Caco-2 (cell line): ENCODE measurements around the gene ZBTB7A. TPM values are rescaled to one million over a fixed set of nuclear protein-coding genes. Genes with fewer than 3 reads are reported as not detected.

Source experiments
- BruUV-seq: library from RNA; stranded (reverse); fragments of 400-500 nt; replicated peaks from 2 replicates; lab custom pipeline; 2021; lab: Mats Ljungman, UMichigan
- CTCF ChIA-PET: fragments of 300-600 bp; sonication (Branson Sonifier 250); formaldehyde crosslinking; loops from one replicate; lab custom pipeline; 2022; ENCODE audit warnings: antibody characterized with exemption; lab: Charles Lee
- POLR2A ChIA-PET: fragments of 300-600 bp; sonication (Branson Sonifier 250); formaldehyde crosslinking; loops from one replicate; lab custom pipeline; 2022; ENCODE audit warnings: antibody characterized with exemption; lab: Charles Lee
- DNase-seq, 2 experiments: peaks; one replicate each; pipeline versions ENCODE4 v3.0.0 to v3.0.0-alpha.2; 2020 to 2022
- H3K27me3 ChIP-seq: replicated peaks from 2 replicates; pipeline ENCODE4 v1.6.0; 2011; ENCODE audit warnings: low read length; ENCODE audit not compliant: control insufficient read depth, insufficient read depth
- H3K36me3 ChIP-seq: 2 replicates; pipeline ENCODE4 v1.5.1; 2011; ENCODE audit warnings: low read length; ENCODE audit not compliant: control insufficient read depth, insufficient read depth
- H3K4me1 ChIP-seq: fragments of 250-450 bp; sonication (Bioruptor Pico); 2 replicates; pipeline ENCODE4 v1.5.1; 2020; ENCODE audit warnings: mild to moderate bottlenecking
- H3K4me3 ChIP-seq: 2 replicates; pipeline ENCODE4 v1.5.1; 2011; ENCODE audit warnings: low read depth, mild to moderate bottlenecking, control low read depth, low read length
- H3K9me3 ChIP-seq: fragments of 250-450 bp; sonication (Bioruptor Pico); 2 replicates; pipeline ENCODE4 v1.5.1; 2020; ENCODE audit warnings: mild to moderate bottlenecking, moderate library complexity
- H3K27ac Mint-ChIP-seq: one replicate; pipeline ENCODE4 v1.8.0; 2022; ENCODE audit warnings: mixed read lengths; ENCODE audit not compliant: unreplicated experiment
- H3K27me3 Mint-ChIP-seq: one replicate; pipeline ENCODE4 v1.8.0; 2022; ENCODE audit warnings: mixed read lengths; ENCODE audit not compliant: insufficient read depth, unreplicated experiment
- H3K36me3 Mint-ChIP-seq: one replicate; pipeline ENCODE4 v1.8.0; 2022; ENCODE audit warnings: mild to moderate bottlenecking, mixed read lengths; ENCODE audit not compliant: insufficient read depth, unreplicated experiment
- H3K4me1 Mint-ChIP-seq: one replicate; pipeline ENCODE4 v1.8.0; 2022; ENCODE audit warnings: low read depth, mixed read lengths; ENCODE audit not compliant: unreplicated experiment
- H3K4me3 Mint-ChIP-seq: one replicate; pipeline ENCODE4 v1.8.0; 2022; ENCODE audit warnings: mild to moderate bottlenecking, moderate library complexity, mixed read lengths; ENCODE audit not compliant: unreplicated experiment
- H3K9me3 Mint-ChIP-seq: one replicate; pipeline ENCODE4 v1.8.0; 2022; ENCODE audit warnings: mixed read lengths; ENCODE audit not compliant: unreplicated experiment
- intact Hi-C: fragments of 100-400 bp; cut with micrococcal nuclease; formaldehyde crosslinking; loops from one replicate; pipeline ENCODE4 v1.10.0; 2022; ENCODE audit not compliant: unreplicated experiment
- total RNA-seq: library from RNA; stranded (reverse); gene quantifications from 2 replicates; pipeline ENCODE4 v1.2.3, GENCODE V29; 2022
- TF ChIP-seq, protein P1 (sequence below), 2 experiments: fragments of 200-600 bp in 1 of 2; IDR thresholded peaks; 1 replicate in 1 of 2; 2 replicates in 1 of 2; pipeline versions ENCODE4 v1.5.1 to v1.8.0; 2011 to 2022; ENCODE audit warnings: antibody characterized with exemption in 1 of 2, control low read depth in 1 of 2, inconsistent platforms in 1 of 2, low read depth in 1 of 2, low read length in 1 of 2, mild to moderate bottlenecking in 1 of 2, moderate library complexity in 1 of 2; ENCODE audit not compliant: insufficient read depth in 1 of 2, severe bottlenecking in 1 of 2, unreplicated experiment in 1 of 2

ZBTB7A gene
- total RNA-seq, 1 experiment from 2014 or later, result 11.9 TPM

DNA sequence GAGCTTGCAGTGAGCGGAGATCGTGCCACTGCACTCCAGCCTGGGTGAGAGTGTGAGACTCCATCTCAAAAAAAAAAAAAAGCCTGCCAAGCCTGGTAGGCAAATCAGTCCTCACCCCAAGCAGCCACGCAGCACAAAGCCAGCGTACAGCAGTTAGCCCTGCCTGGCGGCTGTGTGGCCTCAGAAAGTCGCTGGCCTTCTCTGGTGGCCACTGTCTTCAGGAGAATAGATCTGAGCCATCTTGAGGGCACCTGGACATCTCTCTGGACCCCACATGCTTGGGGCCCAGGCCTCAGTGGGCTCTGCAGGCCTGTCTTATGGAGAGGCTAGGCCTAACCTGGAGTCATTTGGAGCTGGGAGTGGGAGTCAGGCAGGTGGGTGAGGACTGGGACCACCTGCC, 36.1 kb downstream of the ZBTB7A start:
- ChIA-PET CTCF (interaction anchor here (0.8 kb wide), 1 partner anchor 43 kb away, joined by 4 read pairs; no protein-coding TSS in a partner anchor), POLR2A (no interaction called here)
- Histone ChIP-seq H3K4me3 (no peak overlapping the region), H3K9me3 (no peaks in the 10 kb centered on the region), H3K4me1 (no peaks in the 10 kb centered on the region), H3K27me3 (no peaks in the 10 kb centered on the region), H3K36me3 (peaks cover 2% of the 10 kb centered on the region)
- TF ChIP-seq, protein P1, sequence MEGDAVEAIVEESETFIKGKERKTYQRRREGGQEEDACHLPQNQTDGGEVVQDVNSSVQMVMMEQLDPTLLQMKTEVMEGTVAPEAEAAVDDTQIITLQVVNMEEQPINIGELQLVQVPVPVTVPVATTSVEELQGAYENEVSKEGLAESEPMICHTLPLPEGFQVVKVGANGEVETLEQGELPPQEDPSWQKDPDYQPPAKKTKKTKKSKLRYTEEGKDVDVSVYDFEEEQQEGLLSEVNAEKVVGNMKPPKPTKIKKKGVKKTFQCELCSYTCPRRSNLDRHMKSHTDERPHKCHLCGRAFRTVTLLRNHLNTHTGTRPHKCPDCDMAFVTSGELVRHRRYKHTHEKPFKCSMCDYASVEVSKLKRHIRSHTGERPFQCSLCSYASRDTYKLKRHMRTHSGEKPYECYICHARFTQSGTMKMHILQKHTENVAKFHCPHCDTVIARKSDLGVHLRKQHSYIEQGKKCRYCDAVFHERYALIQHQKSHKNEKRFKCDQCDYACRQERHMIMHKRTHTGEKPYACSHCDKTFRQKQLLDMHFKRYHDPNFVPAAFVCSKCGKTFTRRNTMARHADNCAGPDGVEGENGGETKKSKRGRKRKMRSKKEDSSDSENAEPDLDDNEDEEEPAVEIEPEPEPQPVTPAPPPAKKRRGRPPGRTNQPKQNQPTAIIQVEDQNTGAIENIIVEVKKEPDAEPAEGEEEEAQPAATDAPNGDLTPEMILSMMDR (IDR thresholded peaks at IDR 0.05; ENCODE audit: insufficient read depth in 1 of 2, low read depth in 1 of 2, low read length in 1 of 2, severe bottlenecking in 1 of 2, unreplicated experiment in 1 of 2), result no peak
- BruUV-seq, result no TSS peak
- Mint-ChIP-seq H3K4me1 (no peaks in the 10 kb centered on the region), H3K4me3 (no peak overlapping the region), H3K27ac (no peak overlapping the region), H3K9me3 (no peaks in the 10 kb centered on the region), H3K36me3 (peaks cover 36% of the 10 kb centered on the region), H3K27me3 (no peaks in the 10 kb centered on the region)
- no peak for DNase-seq
- intact Hi-C loops, result no loop called here

DNA sequence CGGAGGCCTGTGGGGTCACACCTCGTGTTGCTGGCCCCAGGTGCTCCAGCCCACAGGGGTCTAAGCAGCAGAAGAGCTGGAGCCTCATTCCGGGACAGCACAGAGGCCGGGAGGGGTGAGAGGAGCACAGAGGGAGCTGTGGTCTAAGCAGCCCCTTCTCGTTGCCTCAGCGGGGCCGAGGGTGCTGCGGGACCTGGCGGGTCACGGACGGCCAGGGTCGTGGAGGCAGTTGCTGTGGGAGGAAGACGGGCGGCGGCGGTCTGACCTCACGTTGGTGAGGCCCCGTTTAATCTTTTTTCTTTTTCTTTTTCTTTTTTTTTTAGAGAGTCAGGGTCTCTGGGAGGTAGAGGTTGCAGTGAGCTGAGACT, 37.5 kb downstream of the ZBTB7A start:
- Histone ChIP-seq H3K4me3 (no peak overlapping the region), H3K4me1 (no peaks in the 10 kb centered on the region), H3K27me3 (no peaks in the 10 kb centered on the region), H3K36me3 (no peaks in the 10 kb centered on the region; the same call in 1 of the 2 replicates), H3K9me3 (no peaks in the 10 kb centered on the region)
- H3K4me1 Mint-ChIP-seq, result no peaks in the 10 kb centered on the region
- POLR2A ChIA-PET, result no interaction called here
- H3K36me3 Mint-ChIP-seq, result peaks cover 31% of the 10 kb centered on the region
- no peak overlapping the region for H3K27ac Mint-ChIP-seq
- TF ChIP-seq, protein P1 (IDR thresholded peaks at IDR 0.05; ENCODE audit: insufficient read depth in 1 of 2, low read depth in 1 of 2, low read length in 1 of 2, severe bottlenecking in 1 of 2, unreplicated experiment in 1 of 2), result no peak
- no peaks in the 10 kb centered on the region for H3K9me3 Mint-ChIP-seq
- intact Hi-C loops, result no loop called here
- H3K27me3 Mint-ChIP-seq, result no peaks in the 10 kb centered on the region
- BruUV-seq, result no TSS peak
- CTCF ChIA-PET, result interaction anchor here (0.6 kb wide), 1 partner anchor 70 kb away, joined by 3 read pairs; no protein-coding TSS in a partner anchor
- DNase-seq, result no peak
- H3K4me3 Mint-ChIP-seq, result no peak overlapping the region

- Mint-ChIP-seq H3K4me3 (no peak overlapping the region), H3K27me3 (no peaks in the 10 kb centered on the region), H3K9me3 (no peaks in the 10 kb centered on the region), H3K36me3 (peaks cover 31% of the 10 kb centered on the region), H3K27ac (no peak overlapping the region), H3K4me1 (no peaks in the 10 kb centered on the region)
- Histone ChIP-seq H3K9me3 (no peaks in the 10 kb centered on the region), H3K4me1 (no peaks in the 10 kb centered on the region), H3K4me3 (no peak overlapping the region), H3K36me3 (no peaks in the 10 kb centered on the region; the same call in none of the 2 replicates), H3K27me3 (no peaks in the 10 kb centered on the region)
- no peak for DNase-seq
- no TSS peak for BruUV-seq
- CTCF ChIA-PET, result no interaction called here
- POLR2A ChIA-PET, result no interaction called here
- intact Hi-C loops, result no loop called here
- TF ChIP-seq, protein P1 (IDR thresholded peaks at IDR 0.05; ENCODE audit: insufficient read depth in 1 of 2, low read depth in 1 of 2, low read length in 1 of 2, severe bottlenecking in 1 of 2, unreplicated experiment in 1 of 2), result no peak
Measured at GRCh38 chr19:4028334-4029246, 38.1 kb downstream of the ZBTB7A start.
